B cell (primary cell): Measurements from ENCODE around the gene ITGA5. TPM values are rescaled to one million over a fixed set of nuclear protein-coding genes. Genes with fewer than 3 reads are reported as not detected.

Experiments
- ATAC-seq: fragments of 200-7000 bp; cut with Tn5 transposase; one replicate; pipeline ENCODE4 v1.10.0; 2021; ENCODE audit warnings: low read depth, mild to moderate bottlenecking, moderate number of reproducible peaks, moderate library complexity
- CTCF ChIA-PET: fragments of 350-600 bp; sonication (Branson Sonifier 250); formaldehyde crosslinking; loops from one replicate; lab custom pipeline; 2021; ENCODE audit warnings: antibody characterized with exemption, inconsistent platforms; lab: Charles Lee
- POLR2A ChIA-PET: fragments of 350-600 bp; sonication (Branson Sonifier 250); formaldehyde crosslinking; loops from one replicate; lab custom pipeline; 2021; ENCODE audit warnings: antibody characterized with exemption; lab: Charles Lee
- DNase-seq: peaks from one replicate; pipeline ENCODE4 v3.0.0; 2013
- H2AFZ ChIP-seq: 2 replicates; pipeline ENCODE4 v1.6.1; 2012; ENCODE audit warnings: mild to moderate bottlenecking, low read depth, low read length; ENCODE audit not compliant: insufficient read depth, poor library complexity, severe bottlenecking
- H3K27ac ChIP-seq, 2 donors: 1 replicate in 1 of 2; 2 replicates in 1 of 2; pipeline ENCODE4 v1.5.1; 2012 to 2013; ENCODE audit warnings: low read length in 2 of 2, mild to moderate bottlenecking in 2 of 2, moderate library complexity in 1 of 2
- H3K27me3 ChIP-seq, 4 experiments: fragments of 200-600 bp in 1 of 4; sonication (generic) in 1 of 4; replicated peaks in 1 of 4; 1 replicate in 2 of 4; 2 replicates in 2 of 4; pipeline versions ENCODE4 v1.6.1 to v1.7.0; 2013 to 2016; ENCODE audit warnings: low read length in 3 of 4, mild to moderate bottlenecking in 2 of 4, mixed read lengths in 1 of 4, moderate library complexity in 1 of 4; ENCODE audit not compliant: insufficient read depth in 4 of 4, control insufficient read depth in 3 of 4; ENCODE audit errors: control extremely low read depth in 1 of 4
- H3K36me3 ChIP-seq, 2 experiments: replicated peaks in 1 of 2; 1 replicate in 1 of 2; 2 replicates in 1 of 2; pipeline versions ENCODE4 v1.6.1 to v1.7.1; 2013; ENCODE audit warnings: low read length in 1 of 2; ENCODE audit not compliant: insufficient read depth in 2 of 2, control insufficient read depth in 1 of 2; ENCODE audit errors: control extremely low read depth in 1 of 2, extremely low read depth in 1 of 2
- H3K4me1 ChIP-seq, 2 donors: fragments of 200-600 bp in 1 of 2; sonication (generic) in 1 of 2; 1 replicate in 1 of 2; 2 replicates in 1 of 2; pipeline versions ENCODE4 v1.5.1 to v1.6.1; 2013 to 2017; ENCODE audit warnings: low read length in 2 of 2; ENCODE audit not compliant: control insufficient read depth in 2 of 2, insufficient read depth in 2 of 2
- H3K4me2 ChIP-seq: replicated peaks from 2 replicates; pipeline ENCODE3; 2012; ENCODE audit warnings: mild to moderate bottlenecking, low read depth, low read length; ENCODE audit not compliant: poor library complexity, severe bottlenecking
- H3K4me3 ChIP-seq, 5 experiments: fragments of 200-600 bp in 1 of 5; sonication (generic) in 1 of 5; 1 replicate in 3 of 5; 2 replicates in 2 of 5; pipeline versions ENCODE4 v1.5.1 to v1.7.0; 2011 to 2016; ENCODE audit warnings: low read length in 4 of 5, mild to moderate bottlenecking in 4 of 5, low read depth in 2 of 5, control low read depth in 1 of 5, moderate library complexity in 1 of 5; ENCODE audit not compliant: insufficient read depth in 1 of 5; ENCODE audit errors: control extremely low read depth in 1 of 5, extremely low read depth in 1 of 5
- H3K79me2 ChIP-seq: fragments of 200-600 bp; sonication (generic); one replicate; pipeline ENCODE4 v1.6.0; 2016; ENCODE audit warnings: low read length; ENCODE audit not compliant: control insufficient read depth, insufficient read depth
- H3K9ac ChIP-seq: fragments of 200-600 bp; sonication (generic); 2 replicates; pipeline ENCODE4 v1.6.1; 2017; ENCODE audit warnings: mild to moderate bottlenecking, low read length, moderate library complexity
- H3K9me3 ChIP-seq, 3 donors: one replicate each; pipeline versions ENCODE4 v1.6.1 to v1.7.1; 2013; ENCODE audit warnings: low read length in 2 of 3; ENCODE audit not compliant: control insufficient read depth in 2 of 3, insufficient read depth in 1 of 3; ENCODE audit errors: control extremely low read depth in 1 of 3
- H4K20me1 ChIP-seq: 2 replicates; pipeline ENCODE4 v1.6.0; 2012; ENCODE audit warnings: mild to moderate bottlenecking, low read length; ENCODE audit not compliant: insufficient read depth, control insufficient read depth, poor library complexity, severe bottlenecking
- H3K27ac Mint-ChIP-seq: one replicate; pipeline ENCODE4 v1.8.0; 2021; ENCODE audit warnings: mixed read lengths
- H3K27me3 Mint-ChIP-seq: one replicate; pipeline ENCODE4 v1.8.0; 2021; ENCODE audit warnings: mixed read lengths
- H3K4me1 Mint-ChIP-seq: one replicate; pipeline ENCODE4 v1.8.0; 2021; ENCODE audit warnings: mixed read lengths
- H3K4me3 Mint-ChIP-seq: one replicate; pipeline ENCODE4 v1.8.0; 2021; ENCODE audit warnings: mixed read lengths
- H3K9me3 Mint-ChIP-seq: one replicate; pipeline ENCODE4 v1.8.0; 2022; ENCODE audit warnings: mixed read lengths; ENCODE audit not compliant: insufficient read depth
- EZH2 ChIP-seq: IDR thresholded peaks from 2 replicates; pipeline ENCODE4 v1.6.1; 2012; ENCODE audit warnings: borderline replicate concordance, low read depth, mild to moderate bottlenecking, moderate library complexity, low read length; ENCODE audit not compliant: insufficient read depth, poor library complexity, severe bottlenecking
- WGBS: methylation state at CpG from one replicate; pipeline ENCODE4 v1.1.5; 2013; ENCODE audit warnings: missing lambda C conversion rate; ENCODE audit not compliant: insufficient coverage; 5-methylcytosine and 5-hydroxymethylcytosine counted together
- intact Hi-C: fragments of 100-400 bp; cut with micrococcal nuclease; formaldehyde crosslinking; loops from one replicate; pipeline ENCODE4 v1.10.0; 2022
- polyA plus RNA-seq: library from polyadenylated mRNA; depleted of rRNA; stranded (reverse); fragments of >200 nt; gene quantifications from 2 replicates; pipeline ENCODE4 v1.2.3, GENCODE V29; 2012
- total RNA-seq, 2 donors: library from RNA; stranded (reverse); fragments of 120-200 nt in 1 of 2; gene quantifications; 1 replicate in 1 of 2; 2 replicates in 1 of 2; pipeline versions ENCODE4 v1.2.3 to v1.2.4, GENCODE V29; 2013 to 2022
- TF ChIP-seq, protein P1 (sequence below): fragments of 200-600 bp; IDR thresholded peaks from one replicate; pipeline ENCODE4 v1.8.0; 2022; ENCODE audit warnings: antibody characterized with exemption, mild to moderate bottlenecking

ITGA5 gene
- total and polyA plus RNA-seq, 2 donors (not counting 1 experiment from before 2014, with no cell fraction given), result 3.6 to 6.1 TPM

DNA sequence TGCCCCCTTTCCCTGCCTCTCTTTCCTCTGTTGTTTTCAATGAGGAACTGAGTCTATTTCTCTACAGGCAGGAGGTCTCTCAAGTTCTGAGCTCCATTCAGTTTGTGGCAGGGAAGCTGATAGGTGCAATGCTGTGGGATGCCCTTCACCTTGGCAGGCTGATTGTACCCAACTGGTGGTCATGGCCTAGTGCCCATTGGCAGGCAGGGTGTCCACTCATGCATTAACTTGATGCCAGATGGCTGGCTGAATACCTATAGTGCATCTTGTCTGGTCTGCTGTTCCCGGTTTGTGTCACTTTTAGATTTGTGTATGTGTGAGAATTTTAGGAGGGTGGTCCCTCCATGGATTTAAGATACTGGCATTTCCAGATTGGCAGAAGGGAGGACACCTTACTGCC, 20.0 kb upstream of the ITGA5 start:
- no peak overlapping the region for H3K27ac Mint-ChIP-seq
- H3K79me2 ChIP-seq, result no peaks in the 10 kb centered on the region
- H3K9ac ChIP-seq, result no peak overlapping the region
- no peaks in the 10 kb centered on the region for H3K36me3 ChIP-seq
- no peak overlapping the region for H3K4me3 Mint-ChIP-seq
- no peak for DNase-seq
- H2AFZ ChIP-seq, result no peak overlapping the region
- ATAC-seq, result no peak
- WGBS, result 67% methylated on average over 1 of the region's 1 CpG
- TF ChIP-seq, protein P1, sequence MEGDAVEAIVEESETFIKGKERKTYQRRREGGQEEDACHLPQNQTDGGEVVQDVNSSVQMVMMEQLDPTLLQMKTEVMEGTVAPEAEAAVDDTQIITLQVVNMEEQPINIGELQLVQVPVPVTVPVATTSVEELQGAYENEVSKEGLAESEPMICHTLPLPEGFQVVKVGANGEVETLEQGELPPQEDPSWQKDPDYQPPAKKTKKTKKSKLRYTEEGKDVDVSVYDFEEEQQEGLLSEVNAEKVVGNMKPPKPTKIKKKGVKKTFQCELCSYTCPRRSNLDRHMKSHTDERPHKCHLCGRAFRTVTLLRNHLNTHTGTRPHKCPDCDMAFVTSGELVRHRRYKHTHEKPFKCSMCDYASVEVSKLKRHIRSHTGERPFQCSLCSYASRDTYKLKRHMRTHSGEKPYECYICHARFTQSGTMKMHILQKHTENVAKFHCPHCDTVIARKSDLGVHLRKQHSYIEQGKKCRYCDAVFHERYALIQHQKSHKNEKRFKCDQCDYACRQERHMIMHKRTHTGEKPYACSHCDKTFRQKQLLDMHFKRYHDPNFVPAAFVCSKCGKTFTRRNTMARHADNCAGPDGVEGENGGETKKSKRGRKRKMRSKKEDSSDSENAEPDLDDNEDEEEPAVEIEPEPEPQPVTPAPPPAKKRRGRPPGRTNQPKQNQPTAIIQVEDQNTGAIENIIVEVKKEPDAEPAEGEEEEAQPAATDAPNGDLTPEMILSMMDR, result no peak
- no peak for TF ChIP-seq EZH2
- no peaks in the 10 kb centered on the region for H4K20me1 ChIP-seq
- H3K9me3 Mint-ChIP-seq, result no peaks in the 10 kb centered on the region
- H3K27me3 ChIP-seq, result peaks cover 0 to 4% (median 0%) of the 10 kb centered on the region in 4 experiments
- no peak overlapping the region for H3K4me2 ChIP-seq
- peaks cover 23% of the 10 kb centered on the region for H3K27me3 Mint-ChIP-seq
- peaks cover 2% of the 10 kb centered on the region for H3K4me1 Mint-ChIP-seq
- POLR2A ChIA-PET, result interaction anchor here (4.1 kb wide), 1 partner anchor 39 kb away, joined by 18 read pairs; no protein-coding TSS in a partner anchor
- H3K27ac ChIP-seq, result no peak overlapping the region
- H3K4me1 ChIP-seq, result peaks cover 0 to 3% of the 10 kb centered on the region in 2 donors
- no peak overlapping the region for H3K4me3 ChIP-seq
- CTCF ChIA-PET, result interaction anchor here (0.6 to 34.5 kb wide), 27 partner anchors 8 to 1116 kb away, joined by 3 to 1030 read pairs (median 5); partner anchors contain the start of genes ITGA5, NCKAP1L and ZNF385A
- no peaks in the 10 kb centered on the region for H3K9me3 ChIP-seq
- intact Hi-C loops, result loop anchor here (1.0 kb wide), 1 partner anchor 40 kb away; no protein-coding TSS in a partner anchor

DNA sequence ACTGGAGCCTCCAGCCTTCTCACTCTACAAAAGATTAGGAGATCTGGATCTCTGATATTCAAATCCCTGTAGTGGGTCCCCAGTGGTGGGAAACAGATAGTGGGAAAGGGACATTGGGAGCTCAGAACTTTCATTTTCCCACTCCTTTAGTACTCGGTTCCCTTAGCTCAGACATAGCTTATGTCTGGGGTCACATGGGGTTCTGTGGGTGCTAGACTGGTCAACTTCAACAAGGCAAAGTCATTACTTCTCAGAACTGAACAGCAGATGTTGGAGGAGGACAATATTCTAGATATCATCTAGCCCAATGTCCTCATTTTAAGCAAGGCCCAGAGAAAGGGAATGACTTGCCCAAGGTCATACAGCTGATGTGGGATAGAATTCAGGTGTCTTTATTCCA, 19.5 kb upstream of the ITGA5 start:
- WGBS, result no CpG with 5 or more reads among the region's 1 CpG
- intact Hi-C loops, result no loop called here
- peaks cover 2% of the 10 kb centered on the region for H3K4me1 Mint-ChIP-seq

More for the DNA sequence above, 19.5 kb upstream of the ITGA5 start:
- H3K27me3 ChIP-seq, result peaks cover 0 to 4% (median 0%) of the 10 kb centered on the region in 4 experiments
- Mint-ChIP-seq H3K27me3 (peaks cover 25% of the 10 kb centered on the region), H3K27ac (no peak overlapping the region), H3K9me3 (no peaks in the 10 kb centered on the region), H3K4me3 (no peak overlapping the region)
- no peak overlapping the region for H3K27ac ChIP-seq
- no peaks in the 10 kb centered on the region for H3K79me2 ChIP-seq
- no peaks in the 10 kb centered on the region for H4K20me1 ChIP-seq
- H2AFZ ChIP-seq, result no peak overlapping the region
- ChIA-PET CTCF (interaction anchor here (0.8 to 34.5 kb wide), 15 partner anchors 9 to 175 kb away, joined by 3 to 1030 read pairs (median 8); partner anchors contain the start of genes ITGA5 and NCKAP1L), POLR2A (interaction anchor here (4.1 kb wide), 1 partner anchor 39 kb away, joined by 18 read pairs; no protein-coding TSS in a partner anchor)
- H3K4me2 ChIP-seq, result no peak overlapping the region
- TF ChIP-seq, protein P1, result no peak
- no peak for TF ChIP-seq EZH2
- ATAC-seq, result no peak
- no peak for DNase-seq
- no peaks in the 10 kb centered on the region for H3K36me3 ChIP-seq
- peaks cover 0 to 3% of the 10 kb centered on the region in 2 donors for H3K4me1 ChIP-seq
- no peaks in the 10 kb centered on the region for H3K9me3 ChIP-seq
- no peak overlapping the region for H3K9ac ChIP-seq
- H3K4me3 ChIP-seq, result no peak overlapping the region
